BLaER1 (cell line): ENCODE data around the gene ACTR5.

Experiments used
- H3K27ac ChIP-seq: shearing (Covaris generic); formaldehyde crosslinking; 2 replicates; pipeline ENCODE4 v1.8.1; 2022
- H3K27me3 ChIP-seq: shearing (Covaris generic); formaldehyde crosslinking; 2 replicates; pipeline ENCODE4 v1.8.1; 2022
- H3K36me3 ChIP-seq: shearing (Covaris generic); formaldehyde crosslinking; 2 replicates; pipeline ENCODE4 v1.8.1; 2022
- H3K4me1 ChIP-seq: shearing (Covaris generic); formaldehyde crosslinking; 2 replicates; pipeline ENCODE4 v1.8.1; 2022
- H3K4me2 ChIP-seq: shearing (Covaris generic); formaldehyde crosslinking; 2 replicates; pipeline ENCODE4 v1.8.1; 2022
- H3K4me3 ChIP-seq: shearing (Covaris generic); formaldehyde crosslinking; 2 replicates; pipeline ENCODE4 v1.8.1; 2022
- H3K9ac ChIP-seq: shearing (Covaris generic); formaldehyde crosslinking; 2 replicates; pipeline ENCODE4 v1.8.1; 2022
- H3K9me3 ChIP-seq: shearing (Covaris generic); formaldehyde crosslinking; 2 replicates; pipeline ENCODE4 v1.8.1; 2022
- H4K20me1 ChIP-seq: shearing (Covaris generic); formaldehyde crosslinking; 2 replicates; pipeline ENCODE4 v1.8.1; 2022
- Cebpa-rat ChIP-seq: shearing (Covaris generic); IDR thresholded peaks from 2 replicates; pipeline ENCODE4 v1.8.1; 2022

ACTR5 gene

DNA sequence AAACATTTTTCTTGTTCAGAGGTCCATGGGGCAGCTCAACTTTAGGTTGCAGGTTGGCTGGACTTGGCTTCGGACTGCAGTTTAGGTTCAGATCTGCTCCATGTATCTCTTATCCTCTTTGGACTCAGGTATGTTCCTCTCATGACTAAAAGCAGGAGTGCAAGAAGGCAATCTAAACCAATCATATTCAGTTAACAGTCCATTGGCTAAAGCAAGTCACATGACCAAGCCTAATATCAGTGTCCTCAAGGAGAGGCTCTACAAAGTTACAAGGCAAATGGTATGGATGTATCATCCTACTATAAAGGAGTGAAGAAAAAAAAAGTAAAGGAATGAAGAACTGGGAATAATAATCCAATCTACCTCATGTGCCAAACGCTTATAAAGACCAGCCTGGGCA, 2.5 kb upstream of the ACTR5 start:
- H3K4me3 ChIP-seq: no peak overlapping the region
- no peak overlapping the region for H3K27ac ChIP-seq
- 0 out of 2 replicates have a peak, but pooled peaks cover 4% of the 10 kb centered on the region for H3K27me3 ChIP-seq
- H4K20me1 ChIP-seq: peaks cover 17% of the 10 kb centered on the region
- H3K9ac ChIP-seq: no peak overlapping the region
- no peak for TF ChIP-seq Cebpa-rat
- no peaks in the 10 kb centered on the region; the same call in 1 of the 2 replicates for H3K36me3 ChIP-seq
- peaks cover 23% of the 10 kb centered on the region for H3K4me1 ChIP-seq
- H3K4me2 ChIP-seq: no peak overlapping the region
- no peaks in the 10 kb centered on the region for H3K9me3 ChIP-seq

DNA sequence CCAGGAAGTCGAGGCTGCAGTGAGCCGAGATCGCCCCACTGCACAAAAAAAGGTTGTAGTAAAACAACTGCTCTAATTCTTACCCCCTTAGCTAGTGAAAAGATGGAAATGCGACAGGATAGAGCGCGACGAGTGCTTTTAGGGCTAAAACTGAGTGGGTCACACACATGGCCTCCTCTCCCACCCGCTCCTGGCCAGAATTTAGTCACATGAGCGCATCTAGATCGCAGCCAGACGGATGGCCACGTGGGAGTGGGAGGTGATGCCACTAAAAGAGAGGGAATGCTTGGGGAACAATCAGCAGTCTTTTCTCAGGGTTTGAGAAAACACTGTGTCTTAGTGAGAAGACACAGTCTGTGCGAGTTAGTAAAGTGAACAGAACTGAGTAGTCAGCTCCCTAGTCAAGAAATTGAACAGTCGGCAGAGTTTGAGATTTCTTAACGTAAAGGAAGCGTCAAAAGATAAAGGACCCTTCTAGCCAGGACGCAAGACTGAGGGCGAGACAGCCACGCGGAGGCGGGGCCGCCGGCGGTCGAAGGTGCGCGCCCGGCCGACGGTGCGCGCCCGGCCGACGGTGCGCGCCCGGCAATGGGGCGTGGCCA, 664 bp upstream of the ACTR5 start:
- Histone ChIP-seq H3K4me1 (peaks cover 23% of the 10 kb centered on the region), H3K9ac (peak overlapping the region; percentile 71), H3K4me2 (peak overlapping the region; percentile 93), H3K9me3 (no peaks in the 10 kb centered on the region), H3K4me3 (peak overlapping the region; percentile 93), H3K27ac (no peak overlapping the region), H3K36me3 (peaks cover 12% of the 10 kb centered on the region), H4K20me1 (peaks cover 29% of the 10 kb centered on the region), H3K27me3 (no peaks in the 10 kb centered on the region)
- no peak for TF ChIP-seq Cebpa-rat

DNA sequence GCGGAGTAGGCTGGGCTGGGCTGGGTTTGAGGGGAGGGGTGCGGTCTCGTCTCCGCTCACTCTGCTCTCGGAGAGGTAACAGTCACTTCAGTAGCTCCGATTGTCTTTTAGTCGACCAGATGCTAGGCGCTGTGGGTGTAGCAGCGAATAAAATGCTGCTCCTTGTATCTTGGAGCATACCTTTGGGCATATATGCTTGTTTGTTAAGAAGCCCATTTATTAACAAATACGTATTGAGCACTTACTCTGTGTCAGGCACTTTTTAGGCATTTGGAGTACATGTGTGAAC, 545 bp downstream of the ACTR5 start:
- peak overlapping the region; percentile 93 for H3K4me2 ChIP-seq
- no peaks in the 10 kb centered on the region for H3K27me3 ChIP-seq
- peak overlapping the region; percentile 93 for H3K4me3 ChIP-seq
- H3K27ac ChIP-seq: peak overlapping the region; percentile 81
- H3K9me3 ChIP-seq: no peaks in the 10 kb centered on the region
- H4K20me1 ChIP-seq: peaks cover 29% of the 10 kb centered on the region
- no peak for TF ChIP-seq Cebpa-rat
- H3K9ac ChIP-seq: peak overlapping the region; percentile 85
- peaks cover 19% of the 10 kb centered on the region for H3K36me3 ChIP-seq
- H3K4me1 ChIP-seq: peaks cover 23% of the 10 kb centered on the region

DNA sequence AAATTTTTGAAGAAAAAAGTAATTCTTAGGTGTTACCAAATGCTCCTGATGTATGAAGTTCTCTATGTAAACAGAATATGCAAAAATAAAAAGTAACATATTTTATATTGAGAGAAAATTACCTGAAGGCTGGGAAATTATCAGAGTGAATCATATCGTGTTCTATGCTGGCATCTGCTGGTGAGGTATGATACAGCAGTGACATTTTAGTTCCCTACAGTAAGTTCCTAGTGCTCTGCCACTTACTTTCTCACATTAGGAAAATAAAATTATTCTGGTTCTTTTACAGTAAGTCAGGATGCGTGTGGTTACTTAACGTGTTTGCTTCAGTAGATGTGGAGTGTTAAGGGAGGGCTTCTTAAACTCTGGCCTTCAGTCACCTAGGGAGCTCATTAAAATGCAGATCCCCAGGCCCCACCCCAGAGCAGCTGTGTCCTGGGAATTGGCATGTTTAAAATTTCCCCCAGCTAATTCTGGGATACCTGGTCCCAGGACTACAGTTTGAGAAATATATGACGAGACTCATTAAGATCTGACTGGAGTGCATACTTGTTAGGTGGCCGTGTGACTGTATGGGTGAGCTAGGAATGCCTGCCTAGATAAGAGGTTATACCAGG, 3.2 kb downstream of the ACTR5 start:
- no peak for TF ChIP-seq Cebpa-rat
- Histone ChIP-seq H3K9ac (no peak overlapping the region), H3K4me1 (peaks cover 37% of the 10 kb centered on the region), H3K4me2 (no peak overlapping the region), H3K9me3 (no peaks in the 10 kb centered on the region), H3K4me3 (no peak overlapping the region), H3K27ac (no peak overlapping the region), H3K27me3 (no peaks in the 10 kb centered on the region), H3K36me3 (peaks cover 46% of the 10 kb centered on the region), H4K20me1 (peaks cover 29% of the 10 kb centered on the region)

DNA sequence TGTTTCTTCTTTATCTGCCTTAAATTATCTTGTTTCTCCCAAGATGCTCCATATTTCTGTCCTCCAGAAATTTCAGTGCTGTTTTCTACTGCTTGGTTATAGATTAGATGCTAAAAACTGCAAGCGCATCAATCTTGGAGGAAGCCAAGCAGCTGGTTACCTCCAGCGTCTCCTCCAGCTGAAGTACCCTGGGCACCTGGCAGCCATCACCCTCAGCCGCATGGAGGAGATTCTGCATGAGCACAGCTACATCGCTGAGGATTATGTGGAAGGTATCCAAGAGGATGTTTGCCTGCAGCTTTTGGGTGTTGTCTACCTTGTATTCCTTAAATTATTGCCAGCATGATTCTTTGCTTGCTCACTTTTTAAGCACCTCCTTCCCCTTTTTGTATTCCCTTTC, 3.8 kb downstream of the ACTR5 start:
- Histone ChIP-seq H3K9me3 (no peaks in the 10 kb centered on the region), H3K4me1 (peaks cover 37% of the 10 kb centered on the region), H3K36me3 (peaks cover 52% of the 10 kb centered on the region), H3K4me2 (no peak overlapping the region), H3K4me3 (no peak overlapping the region), H3K27ac (no peak overlapping the region), H3K9ac (no peak overlapping the region), H3K27me3 (no peaks in the 10 kb centered on the region), H4K20me1 (peaks cover 29% of the 10 kb centered on the region)
- no peak for TF ChIP-seq Cebpa-rat

DNA sequence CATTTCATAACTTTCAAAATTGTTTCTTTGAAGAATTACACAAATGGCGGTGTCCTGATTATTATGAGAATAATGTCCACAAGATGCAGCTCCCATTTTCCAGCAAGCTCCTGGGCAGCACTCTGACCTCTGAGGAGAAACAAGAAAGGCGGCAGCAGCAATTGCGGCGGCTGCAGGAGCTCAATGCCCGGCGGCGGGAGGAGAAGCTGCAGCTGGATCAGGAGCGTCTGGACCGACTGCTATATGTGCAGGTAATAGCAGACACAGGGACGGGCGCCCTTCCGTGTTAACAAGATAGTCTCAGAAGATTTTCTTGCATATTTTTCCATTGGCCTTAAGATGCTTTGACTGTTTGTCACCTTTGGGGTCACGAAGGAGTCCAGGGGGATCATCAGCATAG, 6.7 kb downstream of the ACTR5 start:
- Histone ChIP-seq H3K4me3 (no peak overlapping the region), H3K4me2 (peak overlapping the region; percentile 53; the same call in 1 of the 2 replicates), H4K20me1 (peaks cover 20% of the 10 kb centered on the region), H3K4me1 (peaks cover 18% of the 10 kb centered on the region), H3K9ac (no peak overlapping the region), H3K36me3 (peaks cover 78% of the 10 kb centered on the region), H3K9me3 (no peaks in the 10 kb centered on the region), H3K27me3 (no peaks in the 10 kb centered on the region), H3K27ac (peak overlapping the region; percentile 61; the same call in 1 of the 2 replicates)
- TF ChIP-seq Cebpa-rat: no peak

DNA sequence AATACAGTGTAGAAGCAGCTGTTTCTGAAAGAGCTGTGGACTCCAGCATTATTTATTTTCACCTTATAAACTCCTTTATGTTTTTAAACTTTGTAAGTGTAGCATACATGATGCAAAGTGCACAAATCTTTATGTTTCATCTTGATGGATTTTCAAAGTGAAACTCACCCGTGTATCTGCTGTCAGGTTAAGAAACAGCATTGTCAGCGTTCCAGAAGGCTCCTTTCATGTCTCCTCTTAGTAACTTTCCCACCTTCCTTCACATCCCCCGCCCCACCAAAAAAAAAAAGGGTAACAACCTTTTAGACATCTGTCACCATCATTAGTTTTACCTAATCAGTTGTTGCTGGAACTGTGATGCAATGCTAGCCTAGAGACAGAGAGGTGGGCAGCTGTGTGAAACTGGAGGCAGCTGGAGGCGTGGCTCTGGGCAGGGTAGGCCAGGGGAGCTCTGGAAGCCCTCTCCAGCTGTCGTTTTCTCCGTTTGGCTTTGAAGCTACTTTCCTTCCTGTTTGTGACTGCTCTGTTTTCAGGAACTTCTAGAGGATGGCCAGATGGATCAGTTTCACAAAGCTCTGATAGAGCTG, 7.2 kb downstream of the ACTR5 start:
- peaks cover 20% of the 10 kb centered on the region for H4K20me1 ChIP-seq
- H3K36me3 ChIP-seq: peaks cover 83% of the 10 kb centered on the region
- peak overlapping the region; percentile 61; the same call in 1 of the 2 replicates for H3K27ac ChIP-seq
- peak overlapping the region; percentile 53 for H3K4me2 ChIP-seq
- H3K4me3 ChIP-seq: no peak overlapping the region
- no peaks in the 10 kb centered on the region for H3K27me3 ChIP-seq
- no peak for TF ChIP-seq Cebpa-rat
- peaks cover 14% of the 10 kb centered on the region for H3K4me1 ChIP-seq
- no peaks in the 10 kb centered on the region for H3K9me3 ChIP-seq
- no peak overlapping the region; the same call in 1 of the 2 replicates for H3K9ac ChIP-seq

DNA sequence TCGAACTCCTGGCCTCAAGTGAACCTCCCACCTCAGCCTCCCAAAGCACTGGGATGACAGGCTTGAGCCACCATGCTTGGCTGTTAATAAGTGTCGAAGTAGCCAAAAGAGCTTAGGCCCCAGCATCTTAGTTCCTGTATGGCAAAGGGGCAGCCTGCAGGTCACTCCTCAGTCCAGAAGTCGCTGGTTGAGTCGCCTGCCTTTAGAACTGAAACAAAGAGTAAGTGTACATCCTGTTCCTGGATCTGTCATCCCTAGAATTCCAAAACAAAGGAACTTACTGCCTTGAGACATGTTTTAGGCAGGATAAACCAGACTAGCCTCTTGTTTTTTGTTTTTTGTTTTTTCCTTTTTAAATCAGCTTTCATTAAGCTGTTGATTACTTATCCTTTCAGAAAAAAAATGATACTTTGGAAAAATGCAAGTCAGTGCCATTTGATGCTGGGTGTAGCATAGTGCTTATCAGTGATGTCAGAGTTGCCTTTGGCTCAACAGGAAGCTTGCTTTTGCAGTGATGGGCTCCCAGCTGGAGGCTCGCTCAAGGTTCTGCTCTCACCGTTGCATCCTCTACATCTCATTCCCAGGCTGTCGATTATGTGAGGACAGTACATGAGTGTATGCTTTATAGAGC, 9.0 kb downstream of the ACTR5 start:
- Histone ChIP-seq H3K27ac (no peak overlapping the region), H3K27me3 (no peaks in the 10 kb centered on the region), H3K9ac (no peak overlapping the region), H4K20me1 (peaks cover 5% of the 10 kb centered on the region), H3K4me3 (no peak overlapping the region), H3K4me1 (peaks cover 14% of the 10 kb centered on the region), H3K9me3 (no peaks in the 10 kb centered on the region), H3K36me3 (peaks cover 93% of the 10 kb centered on the region), H3K4me2 (no peak overlapping the region)
- no peak for TF ChIP-seq Cebpa-rat

DNA sequence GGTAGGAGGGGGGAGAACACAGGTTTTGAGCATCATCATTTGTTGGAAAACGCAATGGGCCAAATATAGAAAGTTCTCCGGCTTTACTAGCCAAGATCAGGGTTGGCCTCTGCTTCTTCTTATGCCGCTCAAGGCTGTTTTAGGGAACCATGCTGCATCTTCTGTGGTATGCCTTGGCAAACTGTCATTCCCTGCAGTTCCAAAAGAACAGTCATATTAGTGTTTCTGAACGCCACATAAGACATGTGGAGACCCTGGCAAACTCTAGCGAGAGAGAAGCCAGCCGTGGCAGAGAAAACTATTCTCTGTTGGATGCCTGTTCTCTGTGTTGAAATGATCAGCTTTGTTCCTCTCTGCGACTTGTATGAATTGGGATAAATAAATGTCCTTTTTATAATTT, 10.8 kb downstream of the ACTR5 start:
- Histone ChIP-seq H3K36me3 (peaks cover 97% of the 10 kb centered on the region), H3K27ac (no peak overlapping the region)
- TF ChIP-seq Cebpa-rat: no peak

DNA sequence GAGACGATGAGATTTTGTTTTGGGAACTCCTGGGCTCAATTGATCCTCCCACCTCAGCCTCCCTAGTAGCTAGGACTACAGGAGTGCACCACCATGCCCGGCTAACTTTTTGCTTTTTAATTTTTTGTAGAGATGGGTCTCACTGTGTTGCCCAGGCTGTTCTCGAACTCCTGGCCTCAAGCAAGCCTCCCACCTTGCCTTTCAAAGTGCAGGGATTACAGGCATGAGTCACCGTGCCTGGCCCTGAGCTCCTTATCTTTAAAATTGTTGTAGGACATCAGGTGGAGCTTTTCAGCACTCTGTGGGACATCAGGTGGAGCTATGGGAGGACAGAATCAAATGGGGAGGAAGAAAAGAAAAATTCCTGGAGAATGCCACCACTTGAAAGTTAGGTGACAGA, 12.7 kb downstream of the ACTR5 start:
- Histone ChIP-seq H3K9me3 (no peaks in the 10 kb centered on the region), H3K27me3 (no peaks in the 10 kb centered on the region), H3K4me3 (no peak overlapping the region), H3K4me2 (no peak overlapping the region), H3K9ac (no peak overlapping the region), H3K4me1 (peaks cover 2% of the 10 kb centered on the region), H3K36me3 (peaks cover 97% of the 10 kb centered on the region), H4K20me1 (peaks cover 5% of the 10 kb centered on the region; the same call in 1 of the 2 replicates), H3K27ac (no peak overlapping the region)
- TF ChIP-seq Cebpa-rat: no peak

More for the DNA sequence above, 10.8 kb downstream of the ACTR5 start:
- no peaks in the 10 kb centered on the region for H3K27me3 ChIP-seq
- H4K20me1 ChIP-seq: peaks cover 5% of the 10 kb centered on the region; the same call in 1 of the 2 replicates
- H3K9ac ChIP-seq: no peak overlapping the region
- H3K4me2 ChIP-seq: no peak overlapping the region
- peaks cover 14% of the 10 kb centered on the region for H3K4me1 ChIP-seq
- no peaks in the 10 kb centered on the region for H3K9me3 ChIP-seq
- no peak overlapping the region for H3K4me3 ChIP-seq
